HepG2 (cell line): Measurements from ENCODE around the gene DAAM1. TPM values are rescaled to one million over a fixed set of nuclear protein-coding genes. Genes with fewer than 3 reads are reported as not detected.

Source experiments
- MEIS1 ChIP-seq: sonication (generic); formaldehyde crosslinking; IDR thresholded peaks from 2 replicates; pipeline ENCODE4 v1.9.0; 2021; ENCODE audit warnings: mild to moderate bottlenecking, missing genetic modification reagents, moderate library complexity, borderline replicate concordance
- ZBTB10 ChIP-seq: sonication (generic); formaldehyde crosslinking; IDR thresholded peaks from 2 replicates; pipeline ENCODE4 v1.4.0; 2020; ENCODE audit warnings: missing genetic modification reagents, borderline replicate concordance
- ZBTB4 ChIP-seq: sonication (generic); formaldehyde crosslinking; IDR thresholded peaks from 2 replicates; pipeline ENCODE4 v1.4.0; 2020; ENCODE audit warnings: missing genetic modification reagents, mild to moderate bottlenecking, borderline replicate concordance
- ZNF773 ChIP-seq: sonication (generic); formaldehyde crosslinking; IDR thresholded peaks from 2 replicates; pipeline ENCODE4 v1.4.0; 2020; ENCODE audit warnings: missing genetic modification reagents, borderline replicate concordance
- polyA plus RNA-seq, 8 experiments: library from polyadenylated mRNA; depleted of rRNA in 3 of 8; stranded (reverse) in 7 of 8; unstranded in 1 of 8; fragments of >200 nt; fragmentation: Illumina TruSeq in 4 of 8; extraction: Trizol in 4 of 8; gene quantifications; 2 replicates each; pipeline versions ENCODE4 v1.2.1 to v1.2.3, GENCODE V29; 2011 to 2016; ENCODE audit warnings: low read depth in 4 of 8, missing spikeins in 1 of 8, mixed read lengths in 1 of 8; ENCODE audit not compliant: insufficient read depth in 1 of 8
- total RNA-seq, 5 experiments: library from RNA; depleted of rRNA; stranded (reverse); fragments of >200 nt; fragmentation: Illumina TruSeq; extraction: Trizol; gene quantifications; 2 replicates each; pipeline ENCODE4 v1.2.3, GENCODE V29; 2016; ENCODE audit warnings: low read depth in 1 of 5

DAAM1 gene
- total and polyA plus RNA-seq, 2 of the 13 experiments (the other 11 are each of a cell fraction or from before 2014, with no cell fraction given), result 10.9 to 24.5 TPM

GRCh38 chr14:59341858-59342477 lies 153.5 kb downstream of the DAAM1 start (continued):
- TF ChIP-seq ZNF773 (no peak), MEIS1 (CRISPR knock-in tag) (no peak), ZBTB10 (CRISPR knock-in tag) (no peak), ZBTB4 (CRISPR knock-in tag) (no peak)
